GM21423 (cell line): Measurements from ENCODE around the gene SFI1.
"Not testable (repeated sequence)": the region's sequence is repeated elsewhere in the genome, so short reads cannot be mapped to it uniquely, and the experiment has no call there.

ENCODE experiments used
- ATAC-seq: cut with Tn5 transposase; IDR thresholded peaks from one replicate; pipeline ENCODE4 v1.9.1; 2021; ENCODE audit warnings: mild to moderate bottlenecking, moderate library complexity; ENCODE audit not compliant: unreplicated experiment

SFI1 gene

GRCh38 chr22:31496007-31496734 is at the start of gene SFI1:
Gene SFI1 (plus strand): TSS chr22:31496536. CDS start chr22:31508285, 11,749 bp downstream.
- ATAC-seq = peak; percentile 74

DNA sequence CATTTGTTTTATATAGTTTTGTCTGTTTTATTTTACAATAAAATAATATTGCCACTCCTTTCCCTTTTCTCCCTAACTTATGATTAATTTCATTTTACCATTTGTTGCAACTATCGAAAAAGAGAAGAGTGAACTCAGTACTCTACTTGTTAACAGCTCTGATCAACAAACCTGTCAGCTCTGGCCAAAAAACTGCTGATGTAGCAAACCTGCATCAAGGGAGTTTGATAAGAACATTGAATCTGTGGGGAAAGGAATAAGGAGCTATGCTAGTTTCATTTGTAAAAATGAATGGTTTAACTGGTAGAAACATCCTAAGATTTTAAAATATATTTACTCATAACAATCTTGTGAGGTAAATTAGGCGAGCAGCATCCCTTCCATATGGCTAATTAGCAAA is 49.6 kb upstream of the SFI1 start:
- ATAC-seq = no peak

DNA sequence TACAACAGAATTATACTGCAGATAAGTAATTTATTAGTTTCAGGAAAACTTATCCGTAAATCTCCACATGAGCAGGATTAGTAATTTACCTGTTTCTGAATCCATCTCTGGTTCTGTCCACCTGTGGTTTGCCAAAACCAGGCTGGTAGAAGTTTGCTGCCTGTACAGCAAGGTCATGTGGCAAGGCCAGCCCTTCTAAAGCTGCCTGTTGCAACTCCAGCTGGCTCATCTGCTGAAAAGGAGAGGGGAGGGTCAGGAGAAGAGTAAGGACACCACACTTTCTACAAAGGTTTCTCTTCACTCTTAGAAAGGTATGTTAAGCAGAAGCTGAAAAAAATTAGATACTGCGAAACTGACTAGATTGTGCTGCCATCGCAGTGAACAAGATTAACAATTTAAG is 49.0 kb upstream of the SFI1 start:
- no peak for ATAC-seq

DNA sequence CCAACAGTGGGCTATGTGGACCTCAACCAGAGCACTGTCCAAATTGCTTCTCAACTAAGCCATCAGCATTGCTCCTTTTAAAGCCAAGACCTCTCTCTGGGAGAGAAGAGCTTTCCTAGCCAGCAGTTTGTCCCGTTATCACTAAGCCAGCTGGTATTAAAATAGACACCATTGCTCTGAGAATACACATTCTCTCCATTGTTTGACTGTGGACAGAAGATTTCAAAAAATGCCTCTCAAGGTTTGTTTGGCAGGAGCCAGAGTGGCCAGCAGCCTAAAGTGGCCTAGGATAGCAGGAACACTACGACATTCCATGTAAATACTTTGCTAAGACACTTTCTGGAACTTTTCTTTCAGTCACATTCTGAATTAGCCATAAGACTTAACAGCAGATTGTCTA is 48.0 kb upstream of the SFI1 start:
- ATAC-seq = no peak

- no peak for ATAC-seq
Measured at GRCh38 chr22:31449506-31449905, 46.8 kb upstream of the SFI1 start.

DNA sequence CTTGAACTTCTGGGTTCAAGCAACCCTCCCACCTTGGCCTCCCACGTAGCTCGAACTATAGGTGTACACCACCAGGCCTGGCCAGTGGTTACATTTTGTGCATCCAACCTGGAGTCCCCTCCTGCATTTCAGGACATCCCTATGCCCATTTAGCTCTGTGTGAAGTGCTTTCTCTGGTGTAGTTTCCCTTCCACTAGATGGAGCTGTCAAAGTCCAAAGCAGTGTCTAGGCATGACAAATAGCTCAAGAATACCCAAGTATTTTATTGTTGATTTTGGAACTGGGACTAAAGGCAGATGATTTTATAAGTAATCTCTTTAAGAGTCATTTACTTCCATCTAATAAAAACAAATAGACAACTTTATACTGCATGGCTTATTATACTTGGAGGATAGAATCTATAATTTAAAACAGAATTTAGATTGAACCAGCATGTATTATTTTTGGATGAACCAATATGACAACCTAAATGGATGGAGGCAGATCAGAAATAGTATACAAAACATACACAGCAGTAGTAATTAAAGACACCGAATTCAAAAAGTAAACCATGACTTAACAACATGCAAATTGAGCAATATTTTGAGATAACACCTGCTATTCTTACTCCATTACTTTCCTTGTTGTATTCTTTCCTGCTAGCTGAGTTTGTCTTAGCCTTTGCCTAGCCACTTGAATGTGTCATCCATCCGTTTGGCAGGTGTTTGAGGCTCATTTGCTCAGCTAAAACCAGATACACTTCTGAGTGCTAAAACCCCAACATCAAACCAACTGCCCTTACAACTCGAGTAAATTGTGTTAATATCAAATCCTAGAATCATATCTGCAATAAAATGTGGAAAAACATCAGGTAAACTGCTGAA is 44.4 kb upstream of the SFI1 start:
- ATAC-seq = no peak

DNA sequence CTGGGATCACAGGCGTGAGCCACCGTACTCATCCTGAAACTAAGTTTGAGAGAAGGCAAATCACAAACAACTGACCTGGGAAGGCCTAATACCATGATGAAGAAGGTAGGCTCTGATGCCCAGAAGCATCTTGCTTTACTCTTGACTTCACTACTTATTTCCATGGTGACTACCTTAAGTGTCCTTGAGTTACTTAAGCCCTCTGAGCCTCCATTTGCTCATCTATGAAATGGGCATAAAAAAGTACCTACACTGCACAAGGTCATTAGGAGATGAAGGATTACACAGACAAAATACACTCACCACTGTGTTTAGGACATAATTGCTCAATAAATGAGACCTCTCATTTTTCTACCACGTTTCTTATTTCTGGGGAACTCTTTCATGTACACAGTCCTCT is 34.6 kb upstream of the SFI1 start:
- ATAC-seq = no peak

- ATAC-seq = no peak
Measured at GRCh38 chr22:31465307-31465706, 31.0 kb upstream of the SFI1 start.

DNA sequence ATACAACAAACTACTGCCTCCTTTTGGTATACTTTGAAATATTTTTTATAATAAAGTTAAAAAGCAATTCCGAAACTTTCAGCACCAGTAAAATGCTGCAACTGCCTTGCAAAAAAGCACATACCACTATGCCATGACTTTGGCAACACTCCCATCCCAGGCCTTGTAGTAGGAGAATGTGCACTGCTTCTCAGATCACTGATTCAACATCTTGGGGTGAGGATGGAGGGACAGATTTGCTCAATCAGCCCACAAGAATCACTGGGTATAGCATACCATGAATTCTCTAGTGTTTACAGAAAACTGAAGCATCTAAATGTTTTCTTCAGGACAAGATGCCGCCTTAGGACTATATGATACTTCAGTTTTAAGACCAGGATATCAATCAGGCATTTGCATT is 21.6 kb upstream of the SFI1 start:
- no peak for ATAC-seq

DNA sequence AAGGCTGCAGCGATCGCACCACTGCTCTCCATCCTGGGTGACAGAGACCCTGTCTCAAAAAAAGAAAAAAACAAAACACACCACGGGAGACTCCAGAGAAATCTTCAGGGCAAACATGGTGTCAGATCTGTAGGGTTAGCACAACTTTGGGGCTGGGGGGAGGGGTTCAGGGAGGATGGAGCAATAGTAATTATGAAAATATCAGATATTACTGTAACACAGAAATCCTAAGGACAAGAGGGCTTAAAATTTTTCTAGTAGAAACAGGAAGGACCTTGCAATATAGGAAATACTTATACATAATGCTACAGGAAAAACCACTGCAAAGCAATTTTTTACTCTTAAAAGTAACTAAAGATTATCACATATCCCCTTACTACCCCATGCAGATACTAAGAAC is 20.5 kb upstream of the SFI1 start:
- ATAC-seq = no peak

DNA sequence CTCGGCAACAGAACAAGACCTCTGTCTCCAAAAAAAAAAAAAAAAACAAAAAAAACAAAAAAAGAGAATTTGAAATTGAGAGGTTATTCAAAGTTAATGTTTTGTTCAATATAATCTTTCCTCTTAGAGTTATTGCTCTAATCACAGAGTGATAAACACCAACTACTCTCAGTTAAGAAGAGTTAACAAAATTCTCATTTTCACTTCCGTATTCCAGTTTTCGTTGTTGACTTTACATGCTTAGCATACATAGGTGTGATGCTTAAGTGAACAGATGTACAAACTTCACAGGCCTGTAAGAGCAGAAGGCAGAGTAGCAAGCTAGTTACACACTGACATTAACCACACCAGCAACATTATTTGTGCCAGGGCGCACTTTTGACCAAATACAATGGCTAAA is 19.0 kb upstream of the SFI1 start:
- ATAC-seq = no peak

GRCh38 chr22:31481129-31481528 is 15.2 kb upstream of the SFI1 start:
- ATAC-seq = no peak

- not testable (repeated sequence) for ATAC-seq
Measured at GRCh38 chr22:31482470-31482869, 13.9 kb upstream of the SFI1 start.

DNA sequence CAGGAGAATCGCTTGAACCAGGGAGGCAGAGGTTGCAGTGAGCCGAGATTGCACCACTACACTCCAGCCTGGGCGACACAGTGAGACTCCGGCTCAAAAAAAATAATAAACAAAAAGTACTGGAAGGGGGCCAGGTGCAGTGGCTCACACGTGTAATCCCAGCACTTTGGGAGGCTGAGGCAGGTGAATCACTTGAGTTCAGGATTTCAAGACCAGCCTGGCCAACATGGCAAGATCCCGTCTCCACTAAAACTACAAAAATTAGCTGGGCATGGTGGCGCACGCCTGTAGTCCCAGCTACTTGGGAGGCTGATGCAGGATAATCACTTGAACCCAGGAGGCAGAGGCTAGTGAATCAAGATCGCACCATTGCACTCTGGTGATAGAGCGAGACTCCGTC is 10.0 kb upstream of the SFI1 start:
- not testable (repeated sequence) for ATAC-seq

- ATAC-seq = no peak
Measured at GRCh38 chr22:31486951-31487350, 9.4 kb upstream of the SFI1 start.

GRCh38 chr22:31488346-31488883 is 7.9 kb upstream of the SFI1 start:
- ATAC-seq = no peak

DNA sequence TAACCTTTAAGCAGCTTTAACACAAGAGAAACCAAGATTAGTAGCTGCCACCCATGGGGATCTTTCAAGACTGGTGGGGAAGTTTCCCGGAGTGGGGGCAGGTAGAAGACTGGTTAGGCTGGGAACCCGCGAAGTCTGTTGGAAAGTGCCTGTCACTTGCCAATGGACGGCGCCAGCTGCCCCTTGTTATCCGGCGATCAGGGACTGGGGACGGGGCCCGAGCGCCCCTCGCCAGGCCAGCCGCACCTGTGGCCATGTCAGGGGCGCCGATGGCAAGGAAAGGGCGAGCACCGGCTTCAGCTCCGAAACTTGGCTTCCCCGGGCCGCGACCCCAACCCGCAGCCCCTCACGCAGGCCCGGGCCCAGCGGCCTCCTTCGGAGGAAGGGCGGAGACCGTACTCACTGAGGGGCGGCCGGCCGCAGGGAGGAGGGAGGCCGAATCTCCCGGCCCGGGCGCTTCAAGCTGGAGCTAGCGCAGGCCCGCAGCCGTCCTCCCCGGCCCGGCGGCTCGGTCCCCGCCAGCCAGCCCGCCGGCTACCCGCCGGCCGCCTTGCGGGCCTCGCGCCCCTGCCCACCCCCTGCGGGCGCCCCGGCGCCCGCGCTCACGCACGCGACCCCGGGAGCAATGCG is 7.2 kb upstream of the SFI1 start:
- ATAC-seq = peak; percentile 4

- ATAC-seq = peak; percentile 44
Measured at GRCh38 chr22:31489632-31490495, 6.5 kb upstream of the SFI1 start, which contains the start of gene EIF4ENIF1. Gene EIF4ENIF1 (minus strand): TSS chr22:31489842. CDS start chr22:31488718, 1,124 bp downstream.

GRCh38 chr22:31490496-31490925 is 5.8 kb upstream of the SFI1 start:
- peak; percentile 55 for ATAC-seq

DNA sequence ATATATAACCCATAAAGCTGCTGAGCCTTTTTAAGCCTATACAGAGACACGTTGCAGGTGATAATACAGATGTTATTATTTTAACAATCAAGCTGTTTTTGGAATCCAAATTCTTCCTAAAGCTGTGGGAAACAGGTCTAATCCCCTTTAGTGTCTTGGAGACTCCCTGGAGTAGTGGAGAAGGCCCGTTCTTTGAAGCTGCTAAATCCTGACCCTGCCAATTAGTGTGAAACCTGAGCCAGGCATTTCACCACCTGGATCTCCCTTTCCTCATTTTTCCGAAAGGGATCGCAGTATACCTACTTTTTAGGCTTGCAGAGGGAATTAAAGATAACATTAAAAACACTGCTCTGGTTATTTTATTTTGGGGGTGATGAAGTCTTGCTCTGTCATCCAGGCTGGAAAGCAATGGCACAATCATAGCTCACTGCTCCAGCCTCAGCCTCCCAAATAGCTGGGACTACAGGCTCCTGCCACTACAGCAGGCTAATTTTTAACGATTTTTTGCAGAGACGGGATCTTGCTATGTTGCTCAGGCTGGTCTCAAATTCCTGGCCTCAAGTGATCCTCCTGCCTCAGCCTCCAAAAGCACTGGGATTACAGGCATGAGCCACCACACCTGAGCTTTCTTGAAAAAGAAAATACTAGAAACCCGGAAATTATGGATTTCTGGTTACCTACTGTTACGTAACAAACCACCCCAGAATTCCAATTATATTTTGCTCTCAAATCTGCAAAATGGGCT is 4.9 kb upstream of the SFI1 start:
- ATAC-seq = no peak
